Liver (tissue), 9 donors: ENCODE measurements around the gene ARFGAP2. TPM values are rescaled to one million over a fixed set of nuclear protein-coding genes. Genes with fewer than 3 reads are reported as not detected.

Source experiments
- DNase-seq: peaks from one replicate; pipeline ENCODE4 v3.0.0-alpha.2; 2017; ENCODE audit warnings: low spot score
- H3K27ac ChIP-seq, 2 donors: one replicate each; pipeline ENCODE4 v1.7.0; 2013; ENCODE audit warnings: inconsistent platforms in 2 of 2, low read length in 2 of 2, control low read depth in 1 of 2, low read depth in 1 of 2, mild to moderate bottlenecking in 1 of 2
- H3K27me3 ChIP-seq, 4 donors: one replicate each; pipeline versions ENCODE4 v1.6.1 to v1.7.0; 2013; ENCODE audit warnings: low read length in 3 of 4, inconsistent platforms in 1 of 4, mild to moderate bottlenecking in 1 of 4, moderate library complexity in 1 of 4; ENCODE audit not compliant: control insufficient read depth in 4 of 4, insufficient read depth in 4 of 4
- H3K36me3 ChIP-seq, 4 donors: one replicate each; pipeline versions ENCODE4 v1.6.1 to v1.7.0; 2013; ENCODE audit warnings: low read length in 3 of 4, mild to moderate bottlenecking in 3 of 4, low read depth in 1 of 4, moderate library complexity in 1 of 4; ENCODE audit not compliant: control insufficient read depth in 4 of 4, insufficient read depth in 3 of 4
- H3K4me1 ChIP-seq, 4 donors: one replicate each; pipeline versions ENCODE4 v1.6.1 to v1.7.0; 2013; ENCODE audit warnings: low read length in 3 of 4, mild to moderate bottlenecking in 3 of 4, moderate library complexity in 1 of 4; ENCODE audit not compliant: control insufficient read depth in 4 of 4, insufficient read depth in 4 of 4
- H3K4me3 ChIP-seq, 3 donors: one replicate each; pipeline versions ENCODE4 v1.6.1 to v1.7.0; 2013; ENCODE audit warnings: low read length in 3 of 3, control low read depth in 1 of 3, low read depth in 1 of 3, mild to moderate bottlenecking in 1 of 3
- H3K9ac ChIP-seq, 2 donors: one replicate each; pipeline ENCODE4 v1.7.0; 2013; ENCODE audit warnings: low read length in 2 of 2, mild to moderate bottlenecking in 2 of 2, moderate library complexity in 2 of 2, control low read depth in 1 of 2, low read depth in 1 of 2
- H3K9me3 ChIP-seq, 4 donors: one replicate each; pipeline versions ENCODE4 v1.6.1 to v1.7.0; 2013; ENCODE audit warnings: low read length in 3 of 4; ENCODE audit not compliant: control insufficient read depth in 4 of 4
- ATF3 ChIP-seq: IDR thresholded peaks from 2 replicates; pipeline ENCODE4 v1.6.1; 2016; ENCODE audit warnings: antibody characterized with exemption
- CTCF ChIP-seq: fragments of 150-350 bp; IDR thresholded peaks from 2 replicates; pipeline ENCODE4 v1.5.1; 2017; ENCODE audit warnings: improper control_type of control experiment, low read depth, low read length; ENCODE audit not compliant: missing input control
- EGR1 ChIP-seq, 2 donors: IDR thresholded peaks; 2 replicates each; pipeline ENCODE4 v1.6.1; 2016 to 2018; ENCODE audit warnings: antibody characterized with exemption in 2 of 2, low read depth in 2 of 2
- FOXA1 ChIP-seq: IDR thresholded peaks from 2 replicates; pipeline ENCODE4 v1.6.1; 2016; ENCODE audit warnings: antibody characterized with exemption
- FOXA2 ChIP-seq: IDR thresholded peaks from 2 replicates; pipeline ENCODE4 v1.6.1; 2016; ENCODE audit warnings: antibody characterized with exemption
- GABPA ChIP-seq, 2 donors: IDR thresholded peaks in 1 of 2; conservative IDR thresholded peaks in 1 of 2; 2 replicates each; pipeline ENCODE4 v1.6.1; 2016; ENCODE audit warnings: antibody characterized with exemption in 2 of 2, mild to moderate bottlenecking in 1 of 2, moderate library complexity in 1 of 2
- HNF4A ChIP-seq, 2 donors: conservative IDR thresholded peaks; 2 replicates each; pipeline ENCODE4 v1.6.1; 2016; ENCODE audit warnings: antibody characterized with exemption in 2 of 2, mild to moderate bottlenecking in 2 of 2
- HNF4G ChIP-seq: IDR thresholded peaks from 2 replicates; pipeline ENCODE4 v1.6.1; 2016; ENCODE audit warnings: antibody characterized with exemption
- JUND ChIP-seq, 2 donors: IDR thresholded peaks; 2 replicates each; pipeline ENCODE4 v1.6.1; 2016; ENCODE audit warnings: antibody characterized with exemption in 2 of 2
- MAX ChIP-seq: IDR thresholded peaks from 2 replicates; pipeline ENCODE4 v1.6.1; 2016; ENCODE audit warnings: antibody characterized with exemption
- NR2F2 ChIP-seq: IDR thresholded peaks from 2 replicates; pipeline ENCODE4 v1.6.1; 2016; ENCODE audit warnings: antibody characterized with exemption
- RAD21 ChIP-seq, 2 donors: IDR thresholded peaks; 2 replicates each; pipeline ENCODE4 v1.6.1; 2016; ENCODE audit warnings: antibody characterized with exemption in 2 of 2, mild to moderate bottlenecking in 2 of 2
- REST ChIP-seq: IDR thresholded peaks from 2 replicates; pipeline ENCODE4 v1.6.1; 2016; ENCODE audit warnings: antibody characterized with exemption, mild to moderate bottlenecking
- RXRA ChIP-seq, 2 donors: IDR thresholded peaks; 2 replicates each; pipeline ENCODE4 v1.6.1; 2017 to 2018; ENCODE audit warnings: antibody characterized with exemption in 2 of 2, mild to moderate bottlenecking in 1 of 2
- SP1 ChIP-seq: IDR thresholded peaks from 2 replicates; pipeline ENCODE4 v1.6.1; 2018; ENCODE audit warnings: antibody characterized with exemption, mild to moderate bottlenecking
- TAF1 ChIP-seq: conservative IDR thresholded peaks from 2 replicates; pipeline ENCODE4 v1.6.1; 2016; ENCODE audit warnings: antibody characterized with exemption, mild to moderate bottlenecking
- YY1 ChIP-seq: IDR thresholded peaks from 2 replicates; pipeline ENCODE4 v1.6.1; 2016; ENCODE audit warnings: antibody characterized with exemption, mild to moderate bottlenecking
- ZBTB33 ChIP-seq: IDR thresholded peaks from 2 replicates; pipeline ENCODE4 v1.6.1; 2016; ENCODE audit warnings: antibody characterized with exemption
- WGBS: extraction: QIAGEN DNeasy Blood & Tissue Kit; methylation state at CpG from one replicate; pipeline ENCODE4 v1.1.7; 2013; 5-methylcytosine and 5-hydroxymethylcytosine counted together
- polyA plus RNA-seq, 2 donors: library from polyadenylated mRNA; stranded (reverse) in 1 of 2; unstranded in 1 of 2; fragments of 200-250 nt in 1 of 2; fragments of >200 nt in 1 of 2; fragmentation: Nextera tagmentation in 1 of 2; extraction: Ambion mirVana in 1 of 2; gene quantifications; one replicate each; pipeline versions ENCODE4 v1.2.1 to v1.2.3, GENCODE V29; 2013 to 2015
- total RNA-seq, 2 donors: library from RNA; depleted of rRNA; stranded (reverse); fragments of >200 nt; gene quantifications; one replicate each; pipeline ENCODE4 v1.2.3, GENCODE V29; 2014
- donor health status: healthy.
- donor health status: healthy.
- donor health status: healthy.
- donor health status: healthy.
- donor health status: healthy.

ARFGAP2 gene
- total and polyA plus RNA-seq, 4 donors = 37.3 to 163 (median 53.0) TPM

- no peak for TF ChIP-seq REST
Measured at GRCh38 chr11:47183969-47184368, 7.3 kb upstream of the ARFGAP2 start (continued).

- H3K27me3 ChIP-seq = no peaks in the 10 kb centered on the region
- WGBS = 95% methylated on average over 25 of the region's 25 CpGs
- peaks cover 0 to 7% (median 5%) of the 10 kb centered on the region in 4 donors for H3K36me3 ChIP-seq
- no peaks in the 10 kb centered on the region for H3K9me3 ChIP-seq
- DNase-seq = peak; percentile 32
- H3K9ac ChIP-seq = no peak overlapping the region
- TF ChIP-seq NR2F2 (no peak), SP1 (no peak), RAD21 (IDR thresholded peaks at IDR 0.05) (no peak), JUND (IDR thresholded peaks at IDR 0.05) (no peak), RXRA (IDR thresholded peaks at IDR 0.05) (no peak), HNF4A (conservative IDR thresholded peaks at IDR 0.05) (no peak), GABPA (IDR thresholded peaks at IDR 0.05 in 1 of 2, conservative IDR thresholded peaks at IDR 0.05 in 1 of 2) (no peak), ZBTB33 (no peak), TAF1 (no peak), MAX (no peak), REST (no peak), ATF3 (no peak), YY1 (no peak), HNF4G (no peak), CTCF (no peak), EGR1 (IDR thresholded peaks at IDR 0.05; ENCODE audit: low read depth in 2 of 2) (no peak), FOXA1 (no peak), FOXA2 (no peak)
- H3K4me3 ChIP-seq = no peak overlapping the region
- peaks cover 11 to 79% (median 56%) of the 10 kb centered on the region in 4 donors for H3K4me1 ChIP-seq
- H3K27ac ChIP-seq = no peak overlapping the region
Measured at GRCh38 chr11:47183031-47183856, 6.6 kb upstream of the ARFGAP2 start.
